IMR-90 (cell line): ENCODE data around the gene TRIM75.

Experiments
- CHD1 ChIP-seq: IDR thresholded peaks from 2 replicates; pipeline ENCODE4 v1.6.1; 2012; ENCODE audit warnings: low read depth, low read length, improper control_type of control experiment
- MXI1 ChIP-seq: IDR thresholded peaks from 2 replicates; pipeline ENCODE4 v1.6.1; 2012; ENCODE audit warnings: low read depth, mild to moderate bottlenecking, low read length, moderate library complexity, borderline replicate concordance
- POLR2A ChIP-seq: IDR thresholded peaks from 2 replicates; pipeline ENCODE4 v1.6.1; 2012; ENCODE audit warnings: mild to moderate bottlenecking, low read depth, low read length
- RAD21 ChIP-seq: IDR thresholded peaks from 2 replicates; pipeline ENCODE4 v1.6.1; 2012; ENCODE audit warnings: low read length, improper control_type of control experiment
- RCOR1 ChIP-seq: IDR thresholded peaks from 2 replicates; pipeline ENCODE4 v1.6.1; 2012; ENCODE audit warnings: mild to moderate bottlenecking, low read length, improper control_type of control experiment; ENCODE audit not compliant: insufficient replicate concordance
- SMC3 ChIP-seq: fragments of 150-350 bp; IDR thresholded peaks from 2 replicates; pipeline ENCODE4 v1.6.1; 2016; ENCODE audit warnings: low read depth, mild to moderate bottlenecking, antibody characterized with exemption, low read length, moderate library complexity
- TF ChIP-seq, protein P1 (sequence below): conservative IDR thresholded peaks from 2 replicates; pipeline ENCODE4 v1.5.1; 2012; ENCODE audit warnings: mild to moderate bottlenecking, low read depth, low read length, improper control_type of control experiment
- TF ChIP-seq, protein P2 (sequence below): fragments of 150-350 bp; IDR thresholded peaks from 2 replicates; pipeline ENCODE4 v1.6.1; 2016; ENCODE audit warnings: low read depth, mild to moderate bottlenecking, low read length, moderate library complexity, borderline replicate concordance

DNA sequence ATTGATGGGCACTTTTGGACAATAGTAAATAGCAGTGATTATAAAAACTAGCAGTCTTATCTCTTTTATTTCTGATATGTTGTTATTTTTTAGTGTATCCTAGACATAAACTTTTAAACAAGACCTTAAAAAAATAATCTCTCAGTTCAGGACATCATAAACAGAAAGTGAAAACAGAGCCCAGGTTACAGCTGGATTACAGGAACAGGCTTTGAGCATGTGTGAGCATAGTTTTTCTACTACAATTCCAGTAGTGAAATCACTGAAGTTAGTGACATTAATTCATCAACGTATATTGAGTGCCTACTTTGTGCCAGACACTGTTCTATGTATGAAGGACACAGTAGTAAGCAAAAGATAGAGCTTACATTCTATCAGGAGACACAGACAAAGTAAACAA is 16.9 kb downstream of the TRIM75 start:
- TF ChIP-seq POLR2A (no peak), RAD21 (no peak), MXI1 (no peak), CHD1 (no peak), RCOR1 (no peak), SMC3 (no peak)
- TF ChIP-seq, protein P1, sequence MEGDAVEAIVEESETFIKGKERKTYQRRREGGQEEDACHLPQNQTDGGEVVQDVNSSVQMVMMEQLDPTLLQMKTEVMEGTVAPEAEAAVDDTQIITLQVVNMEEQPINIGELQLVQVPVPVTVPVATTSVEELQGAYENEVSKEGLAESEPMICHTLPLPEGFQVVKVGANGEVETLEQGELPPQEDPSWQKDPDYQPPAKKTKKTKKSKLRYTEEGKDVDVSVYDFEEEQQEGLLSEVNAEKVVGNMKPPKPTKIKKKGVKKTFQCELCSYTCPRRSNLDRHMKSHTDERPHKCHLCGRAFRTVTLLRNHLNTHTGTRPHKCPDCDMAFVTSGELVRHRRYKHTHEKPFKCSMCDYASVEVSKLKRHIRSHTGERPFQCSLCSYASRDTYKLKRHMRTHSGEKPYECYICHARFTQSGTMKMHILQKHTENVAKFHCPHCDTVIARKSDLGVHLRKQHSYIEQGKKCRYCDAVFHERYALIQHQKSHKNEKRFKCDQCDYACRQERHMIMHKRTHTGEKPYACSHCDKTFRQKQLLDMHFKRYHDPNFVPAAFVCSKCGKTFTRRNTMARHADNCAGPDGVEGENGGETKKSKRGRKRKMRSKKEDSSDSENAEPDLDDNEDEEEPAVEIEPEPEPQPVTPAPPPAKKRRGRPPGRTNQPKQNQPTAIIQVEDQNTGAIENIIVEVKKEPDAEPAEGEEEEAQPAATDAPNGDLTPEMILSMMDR = no peak
- TF ChIP-seq, protein P2, sequence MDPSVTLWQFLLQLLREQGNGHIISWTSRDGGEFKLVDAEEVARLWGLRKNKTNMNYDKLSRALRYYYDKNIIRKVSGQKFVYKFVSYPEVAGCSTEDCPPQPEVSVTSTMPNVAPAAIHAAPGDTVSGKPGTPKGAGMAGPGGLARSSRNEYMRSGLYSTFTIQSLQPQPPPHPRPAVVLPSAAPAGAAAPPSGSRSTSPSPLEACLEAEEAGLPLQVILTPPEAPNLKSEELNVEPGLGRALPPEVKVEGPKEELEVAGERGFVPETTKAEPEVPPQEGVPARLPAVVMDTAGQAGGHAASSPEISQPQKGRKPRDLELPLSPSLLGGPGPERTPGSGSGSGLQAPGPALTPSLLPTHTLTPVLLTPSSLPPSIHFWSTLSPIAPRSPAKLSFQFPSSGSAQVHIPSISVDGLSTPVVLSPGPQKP = no peak
